TTC549 (cell line): Measurements from ENCODE around the gene TCF20.

ENCODE experiments used
- FAIRE-seq: peaks from 2 replicates; lab custom pipeline; 2012; peaks lifted over from hg19 to GRCh38; lab: Jason Lieb, UNC

TCF20 gene

DNA sequence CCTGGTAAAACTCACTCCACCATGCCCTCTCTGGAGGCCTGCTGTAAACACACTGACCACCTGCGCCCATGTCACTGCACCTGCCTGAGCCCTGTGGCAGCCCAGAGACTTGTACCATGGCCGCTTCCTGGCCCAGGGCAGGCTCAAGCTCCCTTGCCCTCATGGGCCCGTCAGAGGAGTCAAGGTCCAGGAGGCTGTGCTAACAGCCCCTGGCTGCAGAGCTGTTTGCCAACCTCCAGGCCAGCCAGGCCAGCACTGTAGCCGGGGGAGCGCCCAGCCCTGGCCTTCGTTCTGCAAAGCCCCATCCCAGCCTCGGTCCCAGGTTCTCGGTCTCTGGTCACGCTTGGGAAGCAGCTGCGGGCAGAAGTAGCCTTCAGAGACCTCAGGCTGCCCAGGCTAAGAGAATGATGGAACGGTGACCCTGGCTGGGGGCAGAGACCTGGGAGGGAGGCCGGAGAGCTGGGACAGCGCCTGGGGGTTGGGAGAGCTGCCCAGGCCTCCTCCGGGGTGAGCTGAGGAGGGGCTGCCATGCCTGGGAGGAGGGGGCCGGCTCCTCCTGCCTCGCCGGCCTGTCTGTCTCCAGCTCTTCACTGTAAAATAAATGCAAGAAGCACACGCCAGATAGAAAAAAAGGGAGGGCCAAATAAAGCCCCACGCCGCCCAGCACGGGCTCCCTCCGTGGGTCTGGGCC lies 11.9 kb upstream of the TCF20 start:
- no peak for FAIRE-seq

- no peak for FAIRE-seq
Observed at GRCh38 chr22:42281706-42282251, 11.3 kb upstream of the TCF20 start.

- FAIRE-seq = no peak
Observed at GRCh38 chr22:42281284-42281683, 10.8 kb upstream of the TCF20 start.

DNA sequence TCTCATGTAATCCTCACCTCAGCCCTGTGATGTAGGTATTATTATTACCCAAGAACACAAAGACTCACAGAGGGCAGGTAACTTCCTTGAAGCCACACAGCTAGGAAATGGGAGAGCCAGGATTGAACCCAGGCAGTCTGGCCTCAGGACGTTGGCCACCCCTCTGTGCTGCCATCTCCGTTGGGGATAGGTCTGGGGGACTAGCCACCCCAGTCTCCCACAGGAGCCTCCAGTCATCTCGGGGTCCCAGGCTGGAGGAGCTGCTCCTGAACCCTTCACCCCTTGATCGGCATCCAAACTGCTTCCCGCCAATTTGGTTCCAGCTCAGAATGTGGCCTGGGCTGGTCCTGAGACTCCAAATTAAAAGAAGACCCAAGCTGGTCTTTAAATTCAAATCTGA lies 10.4 kb upstream of the TCF20 start:
- no peak for FAIRE-seq

- FAIRE-seq = no peak
Observed at GRCh38 chr22:42280140-42280539, 9.7 kb upstream of the TCF20 start.

DNA sequence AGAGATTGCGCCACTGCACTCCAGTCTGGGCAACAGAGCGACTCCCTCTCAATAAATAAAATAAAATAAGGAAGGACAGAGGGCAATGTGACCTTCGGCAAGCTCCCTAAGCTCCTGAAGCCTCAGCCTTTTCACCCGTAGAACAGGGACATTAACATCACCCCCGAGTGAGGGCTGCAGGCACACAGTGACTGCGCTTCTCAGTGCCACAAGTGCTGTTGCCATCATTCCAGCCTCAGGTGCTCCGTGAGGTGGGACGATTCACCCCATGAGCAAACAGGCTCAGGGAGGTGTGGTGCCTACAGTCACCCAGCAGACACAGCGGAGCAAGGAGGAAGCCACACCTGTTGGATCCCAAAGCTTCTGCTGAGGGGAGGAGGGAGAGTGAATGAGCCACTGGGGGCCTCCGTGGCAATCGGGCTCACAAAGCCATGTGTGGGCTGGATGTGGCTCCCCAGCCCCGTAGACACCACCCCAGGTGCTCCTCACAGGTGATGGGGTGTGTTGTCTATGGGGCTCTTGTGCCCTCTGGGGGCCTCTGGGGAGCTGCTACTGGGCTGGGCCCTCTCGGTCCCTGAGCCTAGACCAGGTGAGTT lies 9.1 kb upstream of the TCF20 start:
- no peak for FAIRE-seq

DNA sequence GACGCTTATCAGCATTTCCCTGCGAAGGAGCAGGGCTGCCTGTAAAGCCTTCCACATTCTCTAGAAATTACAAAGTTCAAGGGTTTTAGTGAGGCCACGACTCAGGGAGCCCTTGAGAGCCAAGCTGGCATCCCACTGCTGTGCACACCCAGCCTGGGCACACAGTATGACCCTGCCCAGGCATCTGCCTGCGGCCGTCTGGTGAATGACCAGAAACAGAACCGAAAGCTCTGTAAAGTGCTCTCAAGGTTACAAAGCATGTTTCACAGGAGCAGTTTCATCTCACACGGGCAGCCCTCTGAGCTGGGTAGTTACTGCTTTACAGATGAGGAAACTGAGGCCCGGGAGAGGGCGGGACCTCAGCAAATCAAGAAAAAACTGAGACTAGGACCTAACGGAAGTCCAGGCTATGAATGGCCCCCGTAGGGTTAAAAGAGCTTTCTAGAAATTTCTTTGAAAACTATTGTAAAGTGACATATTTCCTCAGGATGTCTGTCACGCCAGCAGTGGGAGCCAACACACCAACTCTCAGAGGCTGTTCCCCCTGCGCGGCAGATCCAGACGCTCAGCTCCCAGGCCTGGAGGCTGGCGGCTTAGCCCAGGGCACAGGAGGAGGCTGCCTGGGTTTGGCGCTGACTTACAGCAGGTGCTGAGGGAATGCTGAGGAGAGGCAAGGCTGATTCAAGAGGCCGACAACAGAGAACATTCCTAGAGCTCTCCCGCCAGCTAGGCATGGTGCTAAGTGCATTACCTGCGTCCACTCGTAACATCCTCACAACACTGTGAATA lies 7.7 kb upstream of the TCF20 start:
- FAIRE-seq = no peak

DNA sequence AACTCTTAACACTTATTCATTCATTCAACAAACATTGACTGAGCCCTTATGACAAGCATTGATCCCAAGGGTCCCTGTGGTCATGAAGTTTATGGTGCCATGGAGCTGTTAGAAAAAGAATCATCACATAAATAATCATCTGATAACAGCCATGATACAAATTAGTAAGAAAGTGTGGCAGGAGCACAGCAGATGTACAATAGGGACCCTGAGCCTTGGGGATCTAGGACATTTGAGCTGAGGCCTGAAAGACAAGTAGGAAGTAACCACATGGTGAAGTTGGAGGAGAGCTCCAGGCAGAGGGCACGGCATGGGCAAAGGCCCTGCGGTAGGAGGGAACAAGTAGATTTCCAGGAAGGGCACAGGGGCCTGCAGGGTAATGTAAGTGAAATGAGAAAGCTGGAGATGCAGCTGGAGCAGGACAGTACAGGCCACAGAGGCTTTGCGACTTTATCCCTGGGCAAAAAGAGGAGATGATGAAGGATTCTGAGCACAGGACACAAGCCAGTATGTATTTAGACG lies 6.8 kb upstream of the TCF20 start:
- no peak for FAIRE-seq

DNA sequence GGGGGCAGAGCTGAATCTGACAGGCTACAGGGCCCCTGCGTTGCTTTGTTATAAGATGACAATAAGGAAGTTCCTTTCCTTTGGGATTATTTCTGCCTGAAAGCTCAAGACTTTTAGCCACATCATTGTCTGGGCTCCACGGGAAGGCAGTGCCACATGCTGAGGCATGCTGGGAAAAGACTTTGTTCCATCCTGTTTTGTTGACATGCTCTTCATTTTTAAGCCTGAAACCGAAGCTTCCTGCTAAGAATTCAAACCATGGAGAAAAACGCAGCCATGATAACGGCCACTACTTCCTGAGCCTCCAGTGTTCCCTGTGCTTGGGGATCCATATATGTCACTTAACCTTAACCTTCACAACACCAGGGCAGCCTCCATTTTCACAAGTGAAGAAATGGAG lies 5.5 kb upstream of the TCF20 start:
- no peak for FAIRE-seq

- no peak for FAIRE-seq
Observed at GRCh38 chr22:42275176-42275575, 4.7 kb upstream of the TCF20 start.

- no peak for FAIRE-seq
Observed at GRCh38 chr22:42273855-42274451, 3.5 kb upstream of the TCF20 start.

DNA sequence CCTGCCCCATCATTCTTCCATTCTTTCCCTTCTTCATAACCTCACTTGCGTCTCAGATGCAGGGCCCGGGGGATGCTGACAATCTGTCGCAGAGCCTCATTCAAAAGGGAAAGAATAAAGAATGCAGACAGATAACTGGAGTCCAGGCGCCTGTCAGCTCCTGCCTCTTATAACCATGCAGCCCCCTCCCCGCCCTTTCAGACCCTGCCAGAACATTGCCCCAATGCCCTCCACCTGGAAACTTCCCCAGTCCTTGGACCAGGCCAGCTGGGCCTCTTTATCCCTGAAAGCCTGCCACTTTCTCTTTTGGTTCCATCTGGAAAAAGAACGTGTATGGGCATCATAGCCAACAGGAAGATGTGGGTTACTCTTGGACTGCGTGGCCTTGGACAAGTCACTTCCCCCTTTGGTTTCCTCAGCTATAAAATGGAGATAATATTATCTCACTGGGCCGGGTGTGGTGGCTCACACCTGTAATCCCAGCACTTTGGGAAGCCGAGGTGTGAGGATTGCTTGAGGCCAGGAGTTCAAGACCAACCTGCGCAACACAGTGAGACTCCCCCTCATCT lies 2.1 kb upstream of the TCF20 start:
- FAIRE-seq = no peak

DNA sequence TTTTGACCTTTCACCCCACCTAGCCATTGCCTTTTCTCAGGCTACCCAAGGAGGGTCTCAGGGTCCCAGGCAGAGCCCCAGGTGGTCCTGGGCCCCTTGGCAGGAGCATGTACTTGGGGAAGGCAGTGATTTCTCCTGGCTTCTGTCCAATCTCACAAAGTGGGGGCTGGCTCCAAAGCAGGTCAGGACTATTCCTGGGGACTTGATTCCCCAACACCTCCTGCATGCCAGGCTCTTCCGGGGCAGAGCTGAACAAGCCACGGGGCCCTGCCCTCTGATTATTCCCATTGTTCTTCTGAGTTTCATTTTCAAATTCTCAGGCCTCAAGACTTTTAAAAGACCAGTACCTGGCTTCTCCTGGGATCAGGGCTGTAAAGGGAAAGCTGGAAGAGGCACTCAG lies 1.5 kb upstream of the TCF20 start:
- FAIRE-seq = no peak

DNA sequence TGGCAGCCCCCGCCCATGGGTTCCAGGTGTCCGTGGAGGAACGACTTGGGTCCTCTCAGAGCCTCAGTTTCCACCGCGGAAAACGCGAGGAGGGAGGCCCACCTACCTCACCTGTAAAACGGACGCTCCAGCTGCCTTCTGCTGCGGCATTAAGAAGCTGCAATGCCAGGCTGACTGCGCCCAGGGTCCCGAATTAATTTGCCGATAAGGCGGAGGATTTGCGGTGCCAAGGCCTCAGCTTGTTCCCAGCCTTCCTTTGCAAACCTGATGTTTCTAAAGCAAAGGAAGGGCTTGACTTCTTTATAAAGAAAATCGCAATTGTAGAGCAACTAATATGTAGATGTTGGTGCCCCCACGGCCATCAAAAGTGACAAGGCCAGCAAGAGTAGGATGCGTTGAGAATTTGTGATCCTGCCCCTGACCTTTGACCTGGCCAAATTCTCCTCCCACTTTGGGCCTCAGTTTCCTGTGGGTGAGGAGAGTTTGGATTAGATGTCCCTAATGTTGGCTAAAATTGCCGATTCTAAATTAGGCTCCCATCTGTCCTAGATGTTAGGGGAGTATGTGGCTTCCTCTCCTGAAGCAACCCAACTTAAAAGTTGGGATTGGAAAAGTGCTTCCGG lies 849 bp upstream of the TCF20 start:
- FAIRE-seq = no peak

DNA sequence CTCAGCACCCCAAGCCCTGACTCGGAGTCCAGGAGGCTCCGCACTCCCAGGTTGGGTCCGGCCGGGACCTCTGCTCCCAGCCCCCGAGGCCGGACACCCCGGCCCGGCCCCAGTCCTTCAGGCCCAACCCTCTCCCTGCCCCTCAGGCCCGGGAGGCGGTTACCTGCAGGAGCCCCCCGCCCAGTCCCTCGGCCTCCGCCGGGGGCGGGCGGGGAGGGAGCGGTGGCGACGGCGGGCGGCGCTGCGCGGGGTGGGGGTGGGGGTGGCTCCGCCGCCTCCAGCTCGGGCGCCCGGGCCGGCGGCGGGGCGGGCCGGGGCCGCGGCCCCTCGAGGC lies 310 bp downstream of the TCF20 start:
- FAIRE-seq = no peak

GRCh38 chr22:42269432-42270175 lies 849 bp downstream of the TCF20 start:
- no peak for FAIRE-seq

GRCh38 chr22:42268852-42269410 lies 1.5 kb downstream of the TCF20 start:
- FAIRE-seq = no peak

DNA sequence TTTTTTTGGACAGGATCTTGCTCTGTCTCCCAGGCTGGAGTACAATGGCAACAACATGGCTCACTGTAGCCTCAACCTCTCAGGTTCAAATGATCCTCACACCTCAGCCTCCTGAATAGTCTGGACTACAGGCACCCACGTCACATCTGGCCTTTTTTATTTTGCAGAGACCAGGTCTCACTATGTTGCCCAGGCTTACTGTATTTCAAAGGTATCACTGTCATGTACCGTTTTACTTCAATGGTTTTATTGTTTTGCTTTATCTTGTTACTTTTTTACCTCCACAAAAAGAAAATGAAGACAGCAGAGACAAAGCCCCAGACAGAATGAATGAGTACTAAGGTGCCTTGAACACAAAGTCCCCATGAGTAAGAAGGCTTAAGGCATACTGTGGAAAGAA lies 5.1 kb downstream of the TCF20 start:
- no peak for FAIRE-seq

DNA sequence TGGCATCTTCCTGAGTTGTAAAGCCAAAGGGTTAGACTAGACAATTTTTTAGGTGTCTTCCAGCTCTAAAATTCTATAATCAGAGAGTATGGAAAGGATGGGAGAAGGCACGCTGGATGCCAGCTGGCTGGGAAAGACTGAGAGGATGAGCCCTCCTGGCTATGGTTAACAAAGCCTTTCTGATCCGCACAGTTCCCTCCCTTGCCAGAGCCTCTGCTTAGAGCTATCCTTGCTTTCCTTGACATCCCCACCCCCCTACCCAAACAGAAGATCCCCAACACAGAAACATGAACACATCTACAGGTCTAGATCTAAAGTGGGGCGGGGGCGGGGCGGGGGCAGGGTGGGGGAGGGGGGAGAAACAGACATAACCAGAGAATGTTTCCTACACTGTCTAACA lies 6.5 kb downstream of the TCF20 start:
- FAIRE-seq = no peak

DNA sequence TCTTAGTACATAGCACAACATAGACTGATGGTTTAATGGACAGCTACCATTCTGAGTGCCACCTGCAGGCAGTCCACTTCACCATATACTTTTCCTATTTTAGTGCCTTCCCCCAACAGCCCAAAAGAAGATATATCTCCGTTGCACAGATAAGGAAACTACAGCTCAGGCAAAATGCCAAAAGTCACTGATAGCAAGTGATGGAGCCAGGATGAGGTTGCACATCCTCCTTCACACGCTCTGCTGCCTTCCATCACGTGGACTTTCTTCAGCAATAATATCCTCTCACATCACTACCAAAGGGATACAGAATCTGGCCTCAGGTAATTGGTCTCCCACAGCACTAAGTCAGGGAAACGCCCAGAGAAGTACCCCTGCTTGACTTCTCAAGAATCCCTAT lies 7.5 kb downstream of the TCF20 start:
- FAIRE-seq = no peak

- no peak for FAIRE-seq
Observed at GRCh38 chr22:42261296-42261695, 9.2 kb downstream of the TCF20 start.
